GM12878 (cell line): Measurements from ENCODE around the gene RERE. TPM values are rescaled to one million over a fixed set of nuclear protein-coding genes. Genes with fewer than 3 reads are reported as not detected.
A peak's percentile ranks its signal among the peaks of the same experiment; 100 is the strongest.

Experiments
- ASH2L ChIP-seq: fragments of 300-600, 200-600 bp; sonication (generic); IDR thresholded peaks from 2 replicates; pipeline ENCODE4 v1.6.1; 2017; ENCODE audit warnings: low read depth, mild to moderate bottlenecking, borderline replicate concordance
- BMI1 ChIP-seq: fragments of 450-650 bp; IDR thresholded peaks from 2 replicates; pipeline ENCODE4 v1.6.1; 2016; ENCODE audit warnings: mild to moderate bottlenecking, moderate library complexity, borderline replicate concordance
- CREB1 ChIP-seq: IDR thresholded peaks from 2 replicates; pipeline ENCODE4 v1.6.1; 2012; ENCODE audit warnings: low read depth, mild to moderate bottlenecking, inconsistent platforms
- EZH2 ChIP-seq: IDR thresholded peaks from 2 replicates; pipeline ENCODE4 v1.6.1; 2012; ENCODE audit warnings: low read depth, mild to moderate bottlenecking, control low read depth, inconsistent platforms, low read length, borderline replicate concordance; ENCODE audit not compliant: control insufficient read depth
- FOS ChIP-seq: IDR thresholded peaks from 3 replicates; pipeline ENCODE4 v1.6.1; 2011; ENCODE audit warnings: borderline replicate concordance; ENCODE audit not compliant: insufficient read length; ENCODE audit errors: extremely low read depth
- FOXM1 ChIP-seq: IDR thresholded peaks from 2 replicates; pipeline ENCODE4 v1.6.1; 2012; ENCODE audit warnings: low read depth, mild to moderate bottlenecking, inconsistent platforms, low read length, moderate library complexity
- HSF1 ChIP-seq: fragments of 150-350 bp; IDR thresholded peaks from 2 replicates; pipeline ENCODE4 v1.6.1; 2014; ENCODE audit warnings: mild to moderate bottlenecking, low read depth, low read length
- IRF5 ChIP-seq: fragments of 450-650 bp; IDR thresholded peaks from 2 replicates; pipeline ENCODE4 v1.6.1; 2017; ENCODE audit warnings: borderline replicate concordance
- KDM1A ChIP-seq: fragments of 200-600 bp; sonication (generic); IDR thresholded peaks from 2 replicates; pipeline ENCODE4 v1.6.1; 2016; ENCODE audit warnings: borderline replicate concordance
- MLLT1 ChIP-seq: fragments of 450-650 bp; IDR thresholded peaks from 2 replicates; pipeline ENCODE4 v1.6.1; 2016; ENCODE audit warnings: mild to moderate bottlenecking
- NFIC ChIP-seq: IDR thresholded peaks from 2 replicates; pipeline ENCODE4 v1.6.1; 2012; ENCODE audit warnings: low read depth, mild to moderate bottlenecking, inconsistent platforms, low read length, moderate library complexity
- NFYA ChIP-seq: IDR thresholded peaks from 2 replicates; pipeline ENCODE4 v1.6.1; 2011; ENCODE audit warnings: low read depth, mild to moderate bottlenecking, low read length, improper control_type of control experiment, borderline replicate concordance
- NRF1 ChIP-seq: conservative IDR thresholded peaks from 2 replicates; pipeline ENCODE4 v1.6.1; 2011; ENCODE audit warnings: mild to moderate bottlenecking, low read depth, low read length, improper control_type of control experiment
- PAX8 ChIP-seq: fragments of 450-650 bp; IDR thresholded peaks from 2 replicates; pipeline ENCODE4 v1.6.1; 2017; ENCODE audit warnings: mild to moderate bottlenecking, moderate library complexity
- PML ChIP-seq: IDR thresholded peaks from 2 replicates; pipeline ENCODE4 v1.6.1; 2012; ENCODE audit warnings: low read length, inconsistent platforms
- RAD51 ChIP-seq: fragments of 450-650 bp; IDR thresholded peaks from 2 replicates; pipeline ENCODE4 v1.6.1; 2016; ENCODE audit warnings: moderate library complexity, mild to moderate bottlenecking, inconsistent platforms
- REST ChIP-seq: IDR thresholded peaks from 2 replicates; pipeline ENCODE4 v1.6.1; 2012; ENCODE audit warnings: mild to moderate bottlenecking, low read depth, low read length
- RFX5 ChIP-seq: IDR thresholded peaks from 2 replicates; pipeline ENCODE4 v1.6.1; 2011; ENCODE audit warnings: low read depth, low read length, improper control_type of control experiment
- SUPT20H ChIP-seq: IDR thresholded peaks from 2 replicates; pipeline ENCODE4 v1.6.1; 2011; ENCODE audit warnings: low read depth, mild to moderate bottlenecking, low read length, moderate library complexity, borderline replicate concordance; ENCODE audit not compliant: control insufficient read depth
- YBX1 ChIP-seq: fragments of 450-650 bp; IDR thresholded peaks from 2 replicates; pipeline ENCODE4 v1.6.1; 2016; ENCODE audit warnings: antibody characterized with exemption
- ZNF274 ChIP-seq: IDR thresholded peaks from one replicate; pipeline ENCODE4 v1.8.0; 2011; ENCODE audit not compliant: insufficient read length, insufficient read depth
- polyA plus RNA-seq, 11 experiments: library from polyadenylated mRNA; depleted of rRNA in 4 of 11; unstranded in 6 of 11; stranded (reverse) in 5 of 11; fragments of >200 nt; fragmentation: Nextera tagmentation in 4 of 11; fragmentation: Illumina TruSeq in 1 of 11; extraction: Ambion mirVana in 4 of 11; extraction: Trizol in 1 of 11; gene quantifications; 1 replicate in 1 of 11; 2 replicates in 10 of 11; pipeline versions ENCODE4 v1.2.1 to v1.2.3, GENCODE V29; 2011 to 2016; ENCODE audit warnings: inconsistent platforms in 2 of 11, missing spikeins in 2 of 11, low read depth in 1 of 11
- total RNA-seq, 4 experiments: library from RNA; depleted of rRNA in 3 of 4; stranded (reverse); fragments of >200 nt in 3 of 4; fragmentation: Illumina TruSeq in 1 of 4; extraction: Trizol in 1 of 4; gene quantifications; 2 replicates each; pipeline versions ENCODE4 v1.2.1 to v1.2.3, GENCODE V29; 2013 to 2021

The RERE gene
- total and polyA plus RNA-seq, 10 of the 15 experiments (the other 5 are each of a cell fraction or from before 2014, with no cell fraction given) = 5.2 to 60.5 (median 20.2) TPM

- no peak for TF ChIP-seq ZNF274
- no peak for TF ChIP-seq BMI1
- TF ChIP-seq RFX5 = no peak
- TF ChIP-seq KDM1A = no peak
- TF ChIP-seq NFIC = peak; percentile 79
- no peak for TF ChIP-seq YBX1
- TF ChIP-seq NRF1 = no peak
- no peak for TF ChIP-seq ASH2L
- TF ChIP-seq EZH2 = no peak
- TF ChIP-seq FOS = no peak
- TF ChIP-seq REST = no peak
- TF ChIP-seq IRF5 = no peak
- TF ChIP-seq NFYA = no peak
- TF ChIP-seq SUPT20H = no peak
- TF ChIP-seq PML = no peak
- TF ChIP-seq MLLT1 = no peak
- no peak for TF ChIP-seq HSF1
- peak; percentile 40 for TF ChIP-seq FOXM1
- TF ChIP-seq RAD51 = no peak
- TF ChIP-seq PAX8 = no peak
- peak; percentile 16; the same call in 1 of the 2 replicates for TF ChIP-seq CREB1
Observed at GRCh38 chr1:8397511-8397910, 419.9 kb downstream of the RERE start (continued).
